Measurements from ENCODE around the gene KIF1B.
"Not testable (repeated sequence)": the region's sequence is repeated elsewhere in the genome, so short reads cannot be mapped to it uniquely, and the experiment has no call there.

KIF1B gene

DNA sequence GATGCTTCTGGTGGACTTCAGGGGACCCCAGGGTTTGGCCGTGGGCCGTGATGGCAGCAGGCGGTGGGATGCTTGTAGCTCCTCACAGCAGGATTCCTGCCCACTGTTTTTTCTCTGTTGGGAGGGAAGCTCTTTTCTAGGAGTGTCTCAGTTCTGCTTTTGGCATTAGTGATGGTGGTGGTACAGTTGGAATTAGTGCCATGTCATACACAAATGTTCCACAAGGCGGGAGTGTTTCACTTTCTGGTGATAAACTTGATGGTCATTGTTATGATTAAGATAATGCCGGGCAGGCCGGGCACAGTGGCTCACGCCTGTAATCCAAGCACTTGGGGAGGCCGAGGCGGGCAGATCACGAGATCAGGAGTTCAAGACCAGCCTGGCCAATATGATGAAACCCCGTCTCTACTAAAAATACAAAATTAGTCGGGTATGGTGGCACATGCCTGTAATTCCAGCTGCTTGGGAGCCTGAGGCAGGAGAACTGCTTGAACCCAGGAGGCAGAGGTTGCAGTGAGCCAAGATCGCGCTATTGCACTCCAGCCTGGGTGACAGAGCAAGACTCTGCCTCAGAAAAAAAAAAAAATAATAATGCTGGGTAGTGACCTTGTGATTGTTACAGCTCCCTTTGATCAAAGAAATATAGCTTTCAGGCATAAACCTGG lies 167.1 kb downstream of the KIF1B start:
- not testable (repeated sequence) for H4K5ac ChIP-seq (ENCODE audit: low read length); H3K4me3 ChIP-seq (ENCODE audit: low read length); H2BK15ac ChIP-seq (replicated peaks; ENCODE audit: low read depth); H4K8ac ChIP-seq (ENCODE audit: low read depth, low read length); H3K27ac ChIP-seq (ENCODE audit: low read depth, low read length); H3K56ac ChIP-seq (ENCODE audit: low read length); H3K79me1 ChIP-seq (ENCODE audit: low read length); H3K27me3 ChIP-seq (ENCODE audit: insufficient read depth, low read length, poor library complexity); H3K9ac ChIP-seq (ENCODE audit: low read length); H3K23ac ChIP-seq (ENCODE audit: low read length); H3K4me2 ChIP-seq (ENCODE audit: low read length); H3K4me1 ChIP-seq (ENCODE audit: control insufficient read depth, low read depth, low read length); H2BK120ac ChIP-seq (ENCODE audit: low read depth, low read length); H2BK5ac ChIP-seq (ENCODE audit: low read length); H3K4ac ChIP-seq (ENCODE audit: low read depth, low read length); H2AK5ac ChIP-seq (ENCODE audit: low read length); H3K18ac ChIP-seq (ENCODE audit: low read length); H3K79me2 ChIP-seq (ENCODE audit: control insufficient read depth, insufficient read depth, low read length)
- WGBS (ENCODE audit: extremely low coverage, insufficient coverage, low lambda C conversion rate): no CpG with 5 or more reads among the region's 14 CpGs
- DNase-seq: peak; percentile 55
- peaks cover 11% of the 10 kb centered on the region for H3K36me3 ChIP-seq (ENCODE audit: control insufficient read depth, insufficient read depth, low read length)

DNA sequence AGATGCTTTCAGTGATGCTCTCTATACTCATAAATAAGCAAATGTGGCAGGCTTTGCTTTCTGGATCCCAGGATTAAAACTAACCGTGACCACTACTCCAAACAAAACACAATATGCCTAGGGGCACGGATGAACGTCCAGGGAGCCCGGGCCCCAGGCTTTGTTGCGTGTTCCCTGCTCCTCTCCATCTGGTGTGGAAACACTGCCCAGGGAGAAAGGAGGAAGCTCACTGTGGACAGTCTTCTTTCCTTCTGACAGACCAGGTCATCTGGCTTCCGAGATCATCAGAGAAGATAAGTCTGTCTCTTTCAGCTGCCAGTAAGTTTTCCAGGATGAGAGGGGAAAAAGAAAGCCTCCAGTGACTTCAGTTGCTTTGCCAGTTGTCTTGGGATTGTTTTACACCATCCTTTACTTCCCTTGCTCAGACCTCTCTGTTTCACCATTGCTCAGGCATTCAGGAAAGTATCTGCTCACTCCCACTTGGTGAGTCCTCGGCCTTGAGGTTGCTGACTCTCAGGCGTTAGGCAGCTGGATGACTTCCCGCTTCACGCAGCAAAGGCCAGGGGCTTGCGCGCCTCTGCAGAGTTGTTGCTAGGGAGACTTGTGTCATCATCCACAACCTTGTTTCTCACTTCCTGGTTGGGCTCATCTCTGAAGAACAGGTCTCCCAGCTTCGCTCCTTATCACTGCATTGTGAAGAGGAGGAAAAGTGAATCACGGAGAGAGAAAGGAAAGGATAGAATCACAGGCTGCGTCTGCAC lies 167.9 kb downstream of the KIF1B start:
- WGBS (ENCODE audit: extremely low coverage, insufficient coverage, low lambda C conversion rate): no CpG with 5 or more reads among the region's 15 CpGs
- Histone ChIP-seq H3K79me1 (ENCODE audit: low read length) (no peaks in the 10 kb centered on the region), H3K4me2 (ENCODE audit: low read length) (no peak overlapping the region), H3K56ac (ENCODE audit: low read length) (no peak overlapping the region), H3K36me3 (ENCODE audit: control insufficient read depth, insufficient read depth, low read length) (peaks cover 11% of the 10 kb centered on the region), H3K79me2 (ENCODE audit: control insufficient read depth, insufficient read depth, low read length) (no peaks in the 10 kb centered on the region), H3K27ac (ENCODE audit: low read depth, low read length) (no peak overlapping the region), H3K4ac (ENCODE audit: low read depth, low read length) (no peak overlapping the region), H3K27me3 (ENCODE audit: insufficient read depth, low read length, poor library complexity) (no peaks in the 10 kb centered on the region), H2BK15ac (replicated peaks; ENCODE audit: low read depth) (no peak overlapping the region), H2BK120ac (ENCODE audit: low read depth, low read length) (no peak overlapping the region), H4K8ac (ENCODE audit: low read depth, low read length) (no peak overlapping the region), H3K18ac (ENCODE audit: low read length) (no peak overlapping the region), H2BK5ac (ENCODE audit: low read length) (no peak overlapping the region), H3K9ac (ENCODE audit: low read length) (no peak overlapping the region), H2AK5ac (ENCODE audit: low read length) (no peak overlapping the region), H3K4me1 (ENCODE audit: control insufficient read depth, low read depth, low read length) (no peaks in the 10 kb centered on the region), H3K23ac (ENCODE audit: low read length) (no peak overlapping the region), H4K5ac (ENCODE audit: low read length) (no peak overlapping the region), H3K4me3 (ENCODE audit: low read length) (no peak overlapping the region)
- peak; percentile 68 for DNase-seq

DNA sequence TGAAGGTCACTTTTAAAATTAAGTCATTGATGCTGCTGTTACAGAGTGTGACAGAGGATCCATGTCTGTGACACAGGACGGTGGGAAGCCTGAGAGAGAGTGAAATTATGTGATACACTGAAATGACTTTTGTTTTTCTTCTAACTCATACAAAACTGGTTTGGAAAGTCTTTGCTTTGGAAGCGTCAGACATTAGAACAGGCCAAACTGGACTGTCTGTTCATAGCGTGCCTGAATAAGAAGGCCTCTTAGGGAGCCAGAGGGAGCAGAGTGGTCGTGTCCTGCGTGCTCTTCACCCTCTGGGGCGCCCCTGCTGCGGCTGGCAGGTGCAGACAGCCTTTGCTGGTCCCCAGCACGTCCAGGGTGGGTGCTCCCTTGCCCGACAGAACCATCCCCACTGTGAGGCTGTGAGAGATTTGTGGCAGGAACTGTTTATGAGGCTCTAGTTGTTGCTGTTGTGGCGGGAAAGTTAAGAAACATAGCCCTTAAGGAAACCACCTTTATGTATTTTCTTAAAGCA lies 168.8 kb downstream of the KIF1B start:
- H3K4me2 ChIP-seq (ENCODE audit: low read length): no peak overlapping the region
- no peak for DNase-seq
- no peaks in the 10 kb centered on the region for H3K4me1 ChIP-seq (ENCODE audit: control insufficient read depth, low read depth, low read length)
- H3K23ac ChIP-seq (ENCODE audit: low read length): no peak overlapping the region
- H3K79me2 ChIP-seq (ENCODE audit: control insufficient read depth, insufficient read depth, low read length): no peaks in the 10 kb centered on the region
- no peak overlapping the region for H3K4ac ChIP-seq (ENCODE audit: low read depth, low read length)
- H4K8ac ChIP-seq (ENCODE audit: low read depth, low read length): no peak overlapping the region
- H3K36me3 ChIP-seq (ENCODE audit: control insufficient read depth, insufficient read depth, low read length): peaks cover 9% of the 10 kb centered on the region
- no peak overlapping the region for H3K4me3 ChIP-seq (ENCODE audit: low read length)
- no peaks in the 10 kb centered on the region for H3K27me3 ChIP-seq (ENCODE audit: insufficient read depth, low read length, poor library complexity)
- H4K5ac ChIP-seq (ENCODE audit: low read length): no peak overlapping the region
- no peak overlapping the region for H3K56ac ChIP-seq (ENCODE audit: low read length)
- H3K27ac ChIP-seq (ENCODE audit: low read depth, low read length): no peak overlapping the region
- no peak overlapping the region for H2BK15ac ChIP-seq (replicated peaks; ENCODE audit: low read depth)
- H3K18ac ChIP-seq (ENCODE audit: low read length): no peak overlapping the region
- no peak overlapping the region for H2AK5ac ChIP-seq (ENCODE audit: low read length)
- H3K79me1 ChIP-seq (ENCODE audit: low read length): no peaks in the 10 kb centered on the region
- H2BK5ac ChIP-seq (ENCODE audit: low read length): no peak overlapping the region
- no CpG with 5 or more reads among the region's 10 CpGs for WGBS (ENCODE audit: extremely low coverage, insufficient coverage, low lambda C conversion rate)
- no peak overlapping the region for H3K9ac ChIP-seq (ENCODE audit: low read length)
- no peak overlapping the region for H2BK120ac ChIP-seq (ENCODE audit: low read depth, low read length)

DNA sequence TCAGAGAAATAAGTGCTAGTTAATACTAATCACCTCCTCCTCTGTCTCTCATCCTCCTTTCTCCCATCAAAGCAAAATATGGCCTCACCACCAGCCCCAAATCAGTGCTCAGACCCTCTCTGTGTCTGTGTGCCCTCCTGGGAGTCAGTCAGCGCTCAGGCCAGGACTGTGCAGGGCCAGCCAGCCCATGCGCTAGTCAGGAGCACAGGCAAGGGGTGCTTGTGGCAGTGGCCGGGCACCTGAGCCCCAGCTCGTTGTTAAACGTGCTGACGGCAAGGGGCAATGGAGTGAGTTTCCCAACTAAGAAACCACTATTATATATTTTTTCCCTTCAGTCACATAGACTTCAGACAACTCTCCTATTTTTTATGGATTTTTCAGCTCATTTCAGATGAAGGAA lies 169.3 kb downstream of the KIF1B start:
- H3K27ac ChIP-seq (ENCODE audit: low read depth, low read length): no peak overlapping the region
- H3K79me2 ChIP-seq (ENCODE audit: control insufficient read depth, insufficient read depth, low read length): no peaks in the 10 kb centered on the region
- H2BK120ac ChIP-seq (ENCODE audit: low read depth, low read length): no peak overlapping the region
- H4K5ac ChIP-seq (ENCODE audit: low read length): no peak overlapping the region
- no peak overlapping the region for H3K4me2 ChIP-seq (ENCODE audit: low read length)
- H3K27me3 ChIP-seq (ENCODE audit: insufficient read depth, low read length, poor library complexity): no peaks in the 10 kb centered on the region
- no peaks in the 10 kb centered on the region for H3K79me1 ChIP-seq (ENCODE audit: low read length)
- no peak overlapping the region for H3K23ac ChIP-seq (ENCODE audit: low read length)
- no peak for DNase-seq
- H3K4me3 ChIP-seq (ENCODE audit: low read length): no peak overlapping the region
- H3K9ac ChIP-seq (ENCODE audit: low read length): no peak overlapping the region
- H3K4me1 ChIP-seq (ENCODE audit: control insufficient read depth, low read depth, low read length): no peaks in the 10 kb centered on the region
- peaks cover 7% of the 10 kb centered on the region for H3K36me3 ChIP-seq (ENCODE audit: control insufficient read depth, insufficient read depth, low read length)
- no peak overlapping the region for H3K4ac ChIP-seq (ENCODE audit: low read depth, low read length)
- no peak overlapping the region for H2BK15ac ChIP-seq (replicated peaks; ENCODE audit: low read depth)
- H4K8ac ChIP-seq (ENCODE audit: low read depth, low read length): no peak overlapping the region
- no peak overlapping the region for H3K56ac ChIP-seq (ENCODE audit: low read length)
- no CpG with 5 or more reads among the region's 6 CpGs for WGBS (ENCODE audit: extremely low coverage, insufficient coverage, low lambda C conversion rate)
- no peak overlapping the region for H2BK5ac ChIP-seq (ENCODE audit: low read length)
- no peak overlapping the region for H3K18ac ChIP-seq (ENCODE audit: low read length)
- H2AK5ac ChIP-seq (ENCODE audit: low read length): no peak overlapping the region

DNA sequence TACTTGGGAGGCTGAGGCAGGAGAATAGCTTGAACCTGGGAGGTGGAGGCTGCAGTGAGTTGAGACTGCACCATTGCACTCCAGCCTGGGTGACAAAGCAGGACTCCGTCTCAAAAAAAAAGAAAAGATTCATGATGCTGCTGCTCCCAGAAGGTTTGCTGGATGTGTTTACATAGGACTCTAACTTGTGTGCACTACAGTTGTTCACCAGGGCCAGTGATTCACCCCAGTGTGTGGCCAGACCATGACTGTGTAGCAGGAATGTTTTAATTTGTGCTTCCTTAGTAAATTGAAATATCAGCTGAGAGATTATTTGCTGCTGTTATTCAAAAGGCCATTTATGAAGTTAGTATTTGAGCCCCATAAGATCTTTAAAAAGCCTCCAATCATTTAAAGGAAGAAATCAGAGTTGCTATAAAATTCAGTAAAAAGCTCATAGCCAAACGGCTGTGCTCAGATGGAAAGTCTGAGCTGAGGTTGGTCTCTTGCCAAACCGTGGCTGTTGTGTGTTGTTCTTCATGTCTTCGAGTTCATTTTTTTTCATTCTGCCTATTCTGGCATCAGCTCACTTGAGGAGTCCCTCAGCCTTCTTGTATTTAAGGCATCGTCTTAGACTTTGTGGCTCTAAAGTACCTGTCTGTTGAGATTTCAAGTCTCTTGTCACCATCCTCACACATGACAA lies 170.4 kb downstream of the KIF1B start:
- no peak overlapping the region for H2BK15ac ChIP-seq (replicated peaks; ENCODE audit: low read depth)
- no peak overlapping the region for H3K23ac ChIP-seq (ENCODE audit: low read length)
- H3K56ac ChIP-seq (ENCODE audit: low read length): no peak overlapping the region
- H3K27ac ChIP-seq (ENCODE audit: low read depth, low read length): no peak overlapping the region
- H3K4me3 ChIP-seq (ENCODE audit: low read length): no peak overlapping the region
- H3K79me2 ChIP-seq (ENCODE audit: control insufficient read depth, insufficient read depth, low read length): no peaks in the 10 kb centered on the region
- H4K8ac ChIP-seq (ENCODE audit: low read depth, low read length): no peak overlapping the region
- H3K4me2 ChIP-seq (ENCODE audit: low read length): no peak overlapping the region
- no peak overlapping the region for H3K9ac ChIP-seq (ENCODE audit: low read length)
- H4K5ac ChIP-seq (ENCODE audit: low read length): no peak overlapping the region
- no peak overlapping the region for H2AK5ac ChIP-seq (ENCODE audit: low read length)
- no peak overlapping the region for H2BK120ac ChIP-seq (ENCODE audit: low read depth, low read length)
- H3K18ac ChIP-seq (ENCODE audit: low read length): no peak overlapping the region
- H3K36me3 ChIP-seq (ENCODE audit: control insufficient read depth, insufficient read depth, low read length): peaks cover 4% of the 10 kb centered on the region
- H3K4ac ChIP-seq (ENCODE audit: low read depth, low read length): no peak overlapping the region
- H3K79me1 ChIP-seq (ENCODE audit: low read length): no peaks in the 10 kb centered on the region
- no CpG with 5 or more reads among the region's 5 CpGs for WGBS (ENCODE audit: extremely low coverage, insufficient coverage, low lambda C conversion rate)
- DNase-seq: no peak
- H3K27me3 ChIP-seq (ENCODE audit: insufficient read depth, low read length, poor library complexity): no peaks in the 10 kb centered on the region
- no peaks in the 10 kb centered on the region for H3K4me1 ChIP-seq (ENCODE audit: control insufficient read depth, low read depth, low read length)
- H2BK5ac ChIP-seq (ENCODE audit: low read length): no peak overlapping the region
